ENCODE data around the gene ZNF652.
"Not testable (repeated sequence)": the region's sequence is repeated elsewhere in the genome, so short reads cannot be mapped to it uniquely, and the experiment has no call there.

ZNF652 gene

DNA sequence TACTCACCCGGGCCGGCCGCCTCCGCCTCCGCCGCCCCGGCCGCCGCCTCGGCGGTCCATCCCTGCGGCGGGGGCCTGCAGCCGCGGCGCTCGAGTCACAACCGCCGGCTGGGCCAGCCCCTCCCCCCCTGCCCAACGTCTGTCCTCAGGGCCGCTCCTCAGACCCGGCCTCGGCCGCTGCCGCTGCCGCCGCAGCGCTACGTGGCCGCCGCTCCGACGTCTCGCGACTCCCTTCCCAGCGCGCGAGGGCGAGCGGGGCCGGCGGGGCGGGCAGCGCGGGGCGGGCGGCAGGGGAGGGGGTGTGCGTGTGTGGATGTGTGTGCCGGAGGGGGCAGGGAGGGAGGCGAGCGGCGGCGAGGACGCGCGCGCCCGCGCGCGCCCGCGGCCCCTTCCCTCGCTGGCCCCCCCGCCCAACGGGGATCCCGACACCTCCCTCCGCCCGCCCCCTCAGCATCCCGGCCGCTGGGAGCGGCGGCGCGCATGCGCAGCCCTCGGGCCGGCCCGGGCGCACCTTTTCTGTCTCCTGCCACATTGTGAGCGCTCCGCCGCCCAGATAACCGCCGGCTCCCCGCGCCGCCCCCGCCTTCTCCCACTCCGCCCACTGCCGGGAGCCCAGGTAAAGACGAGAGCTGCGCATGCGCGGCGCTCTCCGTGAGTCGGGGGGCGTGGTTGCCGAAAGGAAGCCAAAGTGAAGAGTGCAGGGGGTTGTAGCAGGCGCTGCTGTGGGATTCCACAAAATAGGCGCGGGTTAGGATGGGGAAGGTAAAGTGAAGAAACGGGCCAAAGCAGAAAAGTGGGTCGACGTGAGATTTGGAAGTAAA lies at the start of gene ZNF652:
Gene ZNF652 (minus strand): TSS at position 349 of the 821 bp plus-strand sequence. CDS start 44,525 bp downstream, outside the sequence.
- DNase-seq: peak; percentile 72

GRCh38 chr17:49409066-49409465 lies 47.0 kb upstream of the ZNF652 start:
- peak; percentile 13 for DNase-seq

DNA sequence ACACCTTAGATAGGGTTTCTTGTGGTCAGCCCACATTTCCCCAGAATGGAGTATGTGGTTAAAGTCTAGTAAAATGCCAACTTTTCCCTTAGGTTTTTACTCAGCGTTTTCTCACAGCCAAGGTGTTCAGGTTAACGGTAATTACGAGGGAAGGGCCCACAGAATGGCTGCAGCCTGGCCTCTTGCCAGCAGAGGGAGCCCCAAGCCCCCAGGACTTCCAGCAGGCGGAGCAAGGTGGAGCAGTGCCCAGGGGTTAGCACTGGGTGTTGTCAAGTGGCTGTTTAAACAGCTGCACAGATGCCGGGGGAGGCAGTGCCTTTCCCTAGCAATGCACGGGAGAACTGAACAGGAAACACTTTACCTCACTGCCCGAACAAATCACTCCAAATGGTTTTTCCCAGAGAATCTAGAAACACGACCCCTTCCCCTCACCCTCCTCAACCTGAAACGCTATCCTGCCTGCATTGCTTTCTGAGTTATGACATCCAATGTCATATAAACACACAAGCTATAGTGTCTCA lies 46.0 kb upstream of the ZNF652 start:
- peak; percentile 63 for DNase-seq

- DNase-seq: no peak
These were observed 45.0 kb upstream of the ZNF652 start for GRCh38 chr17:49407086-49407485.

DNA sequence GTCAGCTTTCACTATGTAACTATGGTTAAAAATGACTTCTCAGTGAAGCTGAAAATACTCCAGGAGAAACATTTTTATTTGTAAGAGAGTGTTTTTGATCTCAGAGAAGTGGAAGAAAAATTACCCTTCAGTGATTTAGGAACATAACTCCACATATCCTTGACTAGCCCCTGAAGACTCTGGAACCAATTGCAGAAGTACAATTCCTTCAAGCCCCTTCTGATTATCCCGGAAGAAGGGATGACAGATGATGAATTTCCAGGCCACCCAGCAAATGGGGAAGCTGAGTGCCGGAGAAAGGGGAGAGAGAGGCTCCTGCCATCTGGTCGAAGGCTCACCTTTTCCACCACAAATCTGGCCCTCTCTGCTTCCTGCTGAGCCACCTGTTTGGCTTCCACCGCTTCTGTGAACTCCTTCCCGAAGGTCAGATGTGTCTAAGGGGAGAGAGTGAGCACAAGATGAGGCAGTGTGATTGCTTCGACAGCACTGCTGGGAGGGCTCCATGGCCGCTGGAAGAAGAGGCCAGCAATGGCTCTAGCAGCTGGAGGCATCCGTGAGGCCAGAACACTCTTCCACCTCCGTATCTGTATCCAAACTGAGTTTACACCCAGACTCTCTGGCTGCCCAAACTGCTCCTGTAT lies 44.5 kb upstream of the ZNF652 start:
- no peak for DNase-seq

GRCh38 chr17:49404906-49405305 lies 42.9 kb upstream of the ZNF652 start:
- no peak for DNase-seq

DNA sequence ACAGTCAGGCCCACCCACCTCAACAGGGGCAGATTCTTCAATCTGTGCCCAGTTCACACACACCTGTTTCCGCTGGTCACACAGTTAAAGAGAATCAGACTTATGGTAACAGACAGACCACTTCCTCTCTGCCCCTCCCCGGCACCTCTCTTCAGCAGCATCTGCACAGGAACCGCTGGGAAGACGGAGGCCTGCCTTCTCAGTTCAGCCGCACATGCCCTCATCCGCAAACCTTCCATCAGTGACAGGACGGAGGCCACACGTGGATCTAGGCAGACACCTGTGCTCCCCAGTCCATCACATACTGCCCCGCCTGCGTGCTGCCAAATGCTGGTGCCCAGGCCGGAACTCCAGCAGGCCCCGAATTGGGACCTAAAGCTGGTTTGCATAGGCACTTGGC lies 42.3 kb upstream of the ZNF652 start:
- no peak for DNase-seq

DNA sequence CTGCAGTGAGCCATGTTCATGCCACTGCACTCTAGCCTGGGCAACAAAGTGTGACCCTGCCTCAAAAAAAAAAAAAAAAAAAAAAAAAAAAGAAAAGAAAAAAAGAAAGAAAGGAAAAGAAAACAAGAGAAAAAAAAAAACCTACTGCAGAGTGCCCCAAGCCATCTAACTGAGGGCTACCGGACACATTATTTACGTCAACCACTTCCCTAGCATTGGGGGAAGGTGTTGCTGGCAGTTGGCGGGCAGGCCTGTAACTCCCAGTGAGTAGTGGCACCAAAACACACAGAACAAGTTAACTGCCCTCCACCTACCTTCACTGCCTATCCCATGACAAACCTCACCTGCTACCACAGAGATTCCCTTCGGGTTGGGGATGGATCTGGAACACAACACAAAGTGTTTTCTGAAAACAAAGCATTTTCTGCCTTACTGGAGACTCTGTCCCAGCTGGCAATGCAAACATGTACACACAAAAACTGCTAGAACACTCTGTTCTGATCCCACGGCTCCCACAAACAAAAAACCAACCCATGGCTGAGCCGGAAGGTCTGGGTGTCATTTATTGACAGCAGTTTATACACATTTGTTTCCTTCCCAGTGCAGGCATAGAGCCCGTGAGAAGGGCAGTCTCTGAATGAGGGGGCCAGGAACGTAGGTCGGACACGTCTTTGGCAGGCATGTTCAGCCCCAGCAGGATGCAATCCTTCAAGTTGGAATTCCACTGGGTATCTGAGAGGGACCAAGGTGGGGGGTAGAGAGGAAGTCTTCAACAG lies 41.7 kb upstream of the ZNF652 start:
- no peak for DNase-seq

DNA sequence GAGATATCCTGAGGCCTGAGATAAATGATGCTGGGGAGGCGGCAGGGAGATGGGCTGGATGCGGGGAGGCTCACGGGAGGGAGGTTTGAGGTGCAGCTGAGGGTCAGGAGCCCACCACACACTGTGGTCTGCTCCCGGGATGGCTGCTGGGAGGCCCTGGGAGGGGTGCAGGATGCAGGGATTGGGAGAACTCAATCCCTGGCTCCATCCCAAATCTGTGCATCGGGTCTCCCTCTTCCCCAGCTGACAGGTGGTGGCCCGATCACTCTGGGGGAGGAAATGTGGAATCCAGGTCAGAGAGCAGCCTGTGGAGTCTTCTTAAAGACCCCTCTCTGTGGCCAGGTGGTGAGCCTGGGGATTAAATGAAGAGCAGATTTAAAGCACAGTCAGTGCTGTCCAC lies 40.7 kb upstream of the ZNF652 start:
- DNase-seq: no peak

DNA sequence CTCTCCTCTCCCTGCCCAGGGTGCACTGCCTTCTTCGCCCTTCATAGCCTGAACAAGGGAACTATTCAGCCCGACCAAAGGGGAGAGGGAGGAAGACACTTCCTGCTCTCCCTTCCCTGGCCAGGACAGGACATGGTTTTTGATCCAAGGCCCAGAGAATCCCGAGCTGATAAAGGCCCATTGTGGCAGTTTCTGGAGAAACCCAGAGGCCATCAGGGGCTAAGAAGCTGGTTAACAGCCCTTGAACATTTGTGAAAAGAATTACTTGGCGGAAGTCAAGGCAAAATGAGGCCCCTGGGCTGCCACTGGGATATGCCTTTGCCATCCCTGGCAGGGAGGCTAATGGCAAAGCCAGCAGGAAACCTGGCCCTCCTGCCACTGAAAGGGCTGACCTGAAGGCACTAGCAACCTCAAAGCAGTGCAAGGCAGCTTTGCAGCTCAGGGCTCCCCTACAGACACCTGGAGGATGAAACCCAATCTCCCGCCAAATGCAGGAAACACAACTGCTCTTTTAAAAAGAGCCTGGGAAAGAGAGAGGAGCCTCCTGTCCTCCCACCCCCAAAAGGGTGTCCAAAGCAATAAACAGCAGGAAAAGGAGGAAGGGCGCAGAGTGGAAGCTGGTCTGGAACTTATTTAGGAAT lies 40.0 kb upstream of the ZNF652 start:
- no peak for DNase-seq

- no peak for DNase-seq
These were observed 37.9 kb upstream of the ZNF652 start for GRCh38 chr17:49399995-49400394.

DNA sequence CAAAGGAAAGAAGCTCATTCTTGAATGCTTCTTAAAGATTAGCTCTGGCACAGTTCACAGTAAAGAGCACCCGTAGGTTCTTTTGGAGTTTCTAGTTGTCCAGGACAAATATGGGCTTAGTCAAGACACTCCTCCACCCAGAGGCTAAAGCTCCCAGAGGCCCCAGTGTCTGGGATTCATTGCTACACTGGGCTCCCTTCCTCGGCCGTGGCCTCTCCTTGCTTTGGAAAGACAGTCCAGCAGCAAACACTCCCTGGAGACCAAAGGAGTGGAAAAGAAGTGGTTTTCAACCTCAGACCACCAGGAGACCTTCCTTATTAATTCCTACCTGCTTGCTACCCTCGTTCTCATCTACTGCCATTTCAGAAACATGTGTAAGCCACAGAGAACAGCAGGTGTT lies 35.5 kb upstream of the ZNF652 start:
- no peak for DNase-seq

GRCh38 chr17:49393491-49394255 lies 31.6 kb upstream of the ZNF652 start:
- no peak for DNase-seq

GRCh38 chr17:49390548-49391324 lies 28.7 kb upstream of the ZNF652 start:
- no peak for DNase-seq

DNA sequence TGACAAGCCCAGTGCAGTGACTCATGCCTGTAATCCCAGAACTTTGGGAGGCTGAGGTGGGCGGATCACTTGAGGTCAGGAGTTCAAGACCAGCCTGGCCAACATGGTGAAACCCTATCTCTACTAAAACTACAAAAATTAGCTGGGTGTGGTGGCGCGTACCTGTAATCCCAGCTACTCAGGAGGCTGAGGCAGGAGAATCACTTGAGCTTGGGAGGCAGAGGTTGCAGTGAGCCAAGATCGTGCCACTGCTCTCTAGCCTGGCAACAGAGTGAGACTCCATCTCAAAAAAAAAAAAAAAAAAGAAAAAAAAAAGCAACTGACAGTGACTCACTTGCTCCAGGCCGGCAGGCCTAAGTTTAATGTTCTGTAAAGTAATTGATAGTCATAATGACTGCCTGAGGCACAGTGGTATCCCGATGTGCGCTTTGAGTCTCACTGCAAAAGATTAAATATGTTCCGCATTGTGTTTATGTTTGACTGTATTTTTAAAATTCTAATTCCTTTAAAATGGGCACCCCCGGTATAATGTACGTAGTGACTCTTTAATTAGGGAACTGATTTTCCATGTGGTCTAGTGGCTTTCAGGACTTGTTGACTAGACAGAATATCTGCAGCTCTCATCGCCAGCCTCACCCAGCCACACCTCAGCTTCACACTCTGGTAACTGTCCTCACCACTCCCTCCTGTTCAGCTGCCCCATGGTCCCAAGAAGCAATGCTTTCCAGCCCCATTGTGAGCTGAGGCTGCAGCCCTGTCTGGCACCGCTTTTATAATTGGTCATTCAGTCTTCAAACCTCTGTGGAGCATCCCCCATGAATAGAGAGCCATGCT lies 27.7 kb upstream of the ZNF652 start:
- not testable (repeated sequence) for DNase-seq

DNA sequence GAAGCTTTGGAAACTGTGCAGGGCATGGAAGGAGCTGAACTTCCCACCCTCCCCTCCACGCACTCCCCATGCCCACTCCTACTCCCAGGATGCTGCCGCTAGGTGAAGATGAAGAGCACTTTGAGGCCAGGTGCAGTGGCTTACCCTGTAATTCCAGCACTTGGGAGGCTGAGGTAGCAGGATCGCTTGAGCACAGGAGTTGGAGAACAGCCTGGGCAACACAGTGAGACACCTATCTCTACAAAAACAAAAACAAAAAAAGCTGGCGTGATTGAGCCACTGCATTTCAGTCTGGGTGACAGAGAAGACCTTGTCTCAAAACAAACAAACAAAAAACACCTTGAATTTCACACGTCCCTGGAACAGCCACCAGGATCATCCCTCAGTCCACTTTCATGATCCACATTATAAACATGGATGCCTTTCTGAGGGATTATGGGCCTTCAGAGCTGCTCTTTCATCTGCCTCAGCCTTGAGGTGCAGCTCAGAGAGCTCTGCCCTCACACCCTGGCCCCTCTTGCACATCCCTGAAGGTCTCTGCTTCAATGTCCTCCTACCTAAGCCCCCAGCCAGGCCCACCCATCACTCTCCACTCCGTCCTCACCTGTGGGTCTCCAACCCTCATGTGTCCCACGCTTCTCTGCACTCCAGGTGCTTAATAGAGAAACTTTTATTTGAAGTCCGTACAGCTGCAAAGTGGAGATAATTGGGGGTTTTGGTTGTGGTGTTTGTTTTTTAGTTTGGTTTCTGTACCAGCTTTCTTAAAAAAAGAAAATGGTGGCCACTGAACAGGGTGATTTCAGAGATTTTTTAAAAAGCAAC lies 26.9 kb upstream of the ZNF652 start:
- no peak for DNase-seq

GRCh38 chr17:49388290-49388640 lies 26.2 kb upstream of the ZNF652 start:
- no peak for DNase-seq

GRCh38 chr17:49387498-49388289 lies 25.6 kb upstream of the ZNF652 start:
- DNase-seq: no peak

- no peak for DNase-seq
These were observed 24.3 kb upstream of the ZNF652 start for GRCh38 chr17:49386373-49386772.
